K562 (cell line): ENCODE data around the gene ATXN1L. TPM values are rescaled to one million over a fixed set of nuclear protein-coding genes. Genes with fewer than 3 reads are reported as not detected.

Source experiments
- ATAC-seq: fragments of 200-7000 bp; cut with Tn5 transposase; 3 replicates; pipeline ENCODE4 v1.9.1; 2020; ENCODE audit warnings: moderate library complexity
- BruUV-seq: library from RNA; stranded (reverse); fragments of 400-500 nt; replicated peaks from 2 replicates; lab custom pipeline; 2021; lab: Mats Ljungman, UMichigan
- CTCF ChIA-PET: fragments of 300-600 bp; formaldehyde crosslinking; extraction: SDS; loops from one replicate; lab custom pipeline; 2021; ENCODE audit warnings: low intra/inter-chr PET ratio; lab: Yijun Ruan, JAX
- POLR2A ChIA-PET: fragments of 300-600, 350-650 bp; sonication (Branson Sonifier 250); formaldehyde crosslinking; extraction: SDS; loops from one replicate; lab custom pipeline; 2021; ENCODE audit warnings: antibody characterized with exemption, inconsistent platforms; lab: Yijun Ruan, JAX
- DNase-seq, 4 experiments: peaks; one replicate each; pipeline versions ENCODE4 v3.0.0 to v3.0.0-alpha.2; 2011 to 2018; ENCODE audit warnings: low spot score in 3 of 4, mixed read lengths in 3 of 4; ENCODE audit errors: extremely low read depth in 1 of 4
- FAIRE-seq: peaks from 2 replicates; lab custom pipeline; 2011; peaks lifted over from hg19 to GRCh38; lab: Jason Lieb, UNC
- H2AFZ ChIP-seq: 2 replicates; pipeline ENCODE4 v1.6.0; 2011; ENCODE audit warnings: low read depth, low read length, control low read depth, inconsistent platforms
- H3K27ac ChIP-seq: fragments of 200-600 bp; 3 replicates; pipeline ENCODE4 v1.8.0; 2011; ENCODE audit warnings: low read depth, mild to moderate bottlenecking, control low read depth, inconsistent platforms, low read length, moderate library complexity, mixed read lengths; ENCODE audit errors: extremely low read depth
- H3K27me3 ChIP-seq, 2 experiments: fragments of 300-600 bp in 1 of 2; 2 replicates in 1 of 2; 3 replicates in 1 of 2; pipeline versions ENCODE4 v1.6.0 to v1.8.0; 2011; ENCODE audit warnings: inconsistent platforms in 2 of 2, low read length in 2 of 2, mild to moderate bottlenecking in 1 of 2, mixed read lengths in 1 of 2, moderate library complexity in 1 of 2; ENCODE audit not compliant: control insufficient read depth in 2 of 2, insufficient read depth in 2 of 2
- H3K36me3 ChIP-seq: fragments of 300-600 bp; 3 replicates; pipeline ENCODE4 v1.8.0; 2011; ENCODE audit warnings: mild to moderate bottlenecking, low read length, inconsistent platforms; ENCODE audit not compliant: control insufficient read depth, insufficient read depth
- H3K4me1 ChIP-seq, 2 experiments: fragments of 200-600 bp in 1 of 2; replicated peaks in 1 of 2; 2 replicates in 1 of 2; 3 replicates in 1 of 2; pipeline versions ENCODE4 v1.5.1 to v1.8.0; 2011; ENCODE audit warnings: inconsistent platforms in 2 of 2, low read length in 2 of 2, mild to moderate bottlenecking in 1 of 2, mixed read lengths in 1 of 2, moderate library complexity in 1 of 2; ENCODE audit not compliant: control insufficient read depth in 2 of 2, insufficient read depth in 2 of 2
- H3K4me2 ChIP-seq: 2 replicates; pipeline ENCODE4 v1.6.1; 2011; ENCODE audit warnings: low read length, control low read depth, inconsistent platforms, mixed read lengths; ENCODE audit not compliant: insufficient read depth
- H3K4me3 ChIP-seq: fragments of 200-600 bp; sonication (generic), shearing (Covaris generic); 2 replicates; pipeline ENCODE4 v1.5.1; 2016; ENCODE audit warnings: control low read depth, inconsistent platforms
- H3K79me2 ChIP-seq: fragments of 200-600 bp; 3 replicates; pipeline ENCODE4 v1.8.0; 2011; ENCODE audit warnings: low read length, inconsistent platforms; ENCODE audit not compliant: control insufficient read depth, insufficient read depth
- H3K9ac ChIP-seq, 2 experiments: 2 replicates each; pipeline versions ENCODE4 v1.6.0 to v1.6.1; 2011; ENCODE audit warnings: low read depth in 2 of 2, low read length in 2 of 2, control low read depth in 1 of 2, inconsistent platforms in 1 of 2, mild to moderate bottlenecking in 1 of 2, mixed read lengths in 1 of 2; ENCODE audit not compliant: insufficient read depth in 1 of 2
- H3K9me1 ChIP-seq: one replicate; pipeline ENCODE4 v1.6.0; 2011; ENCODE audit warnings: inconsistent platforms, mild to moderate bottlenecking, low read length, moderate library complexity; ENCODE audit not compliant: control insufficient read depth, insufficient read depth
- H3K9me3 ChIP-seq: replicated peaks from 2 replicates; pipeline ENCODE4 v1.5.1; 2011; ENCODE audit warnings: low read depth, low read length, inconsistent platforms; ENCODE audit not compliant: control insufficient read depth, insufficient read depth
- H4K20me1 ChIP-seq: replicated peaks from 2 replicates; pipeline ENCODE4 v1.6.1; 2011; ENCODE audit warnings: low read length, inconsistent platforms, mixed read lengths; ENCODE audit not compliant: control insufficient read depth, insufficient read depth
- ARID2 ChIP-seq: fragments of 450-650 bp; IDR thresholded peaks from 2 replicates; pipeline ENCODE4 v1.6.1; 2017; ENCODE audit warnings: antibody characterized with exemption, mild to moderate bottlenecking
- EP400 ChIP-seq: fragments of 450-650 bp; IDR thresholded peaks from 2 replicates; pipeline ENCODE4 v1.6.1; 2017; ENCODE audit warnings: antibody characterized with exemption, mild to moderate bottlenecking, moderate library complexity
- FOXJ2 ChIP-seq: fragments of 200-800 bp; sonication (Bioruptor generic); IDR thresholded peaks from 2 replicates; pipeline ENCODE4 v1.6.1; 2016; ENCODE audit warnings: missing genetic modification characterization, missing compliant biosample characterization
- KDM5B ChIP-seq: fragments of 200-600 bp; sonication (generic); IDR thresholded peaks from 2 replicates; pipeline ENCODE4 v1.6.1; 2012; ENCODE audit warnings: low read depth, mild to moderate bottlenecking, moderate library complexity, low read length, control low read depth, inconsistent platforms; ENCODE audit not compliant: insufficient replicate concordance
- MCM3 ChIP-seq: fragments of 450-650 bp; IDR thresholded peaks from 2 replicates; pipeline ENCODE4 v1.6.1; 2016
- MXI1 ChIP-seq: IDR thresholded peaks from 2 replicates; pipeline ENCODE4 v1.6.1; 2011; ENCODE audit warnings: low read depth, mild to moderate bottlenecking, improper control_type of control experiment, low read length
- RB1 ChIP-seq: fragments of 450-650 bp; IDR thresholded peaks from 2 replicates; pipeline ENCODE4 v1.6.1; 2017; ENCODE audit warnings: low read depth, mild to moderate bottlenecking
- ZNF282 ChIP-seq: sonication (generic); formaldehyde crosslinking; IDR thresholded peaks from 2 replicates; pipeline ENCODE4 v1.8.1; 2023; ENCODE audit warnings: missing genetic modification reagents
- WGBS: fragments of 100-300 bp; shearing (Covaris generic); methylation state at CpG from one replicate; pipeline ENCODE4 v1.1.6; 2016; ENCODE audit warnings: low coverage, mixed read lengths; ENCODE audit not compliant: insufficient coverage; ENCODE audit errors: missing lambda C conversion rate; 5-methylcytosine and 5-hydroxymethylcytosine counted together
- in situ Hi-C: fragments of 300-500 bp; cut with MboI; formaldehyde crosslinking; loops from 4 replicates; pipeline ENCODE4 v1.15.0; 2018; ENCODE audit warnings: inconsistent platforms, mixed read lengths
- intact Hi-C: fragments of 100-400 bp; cut with micrococcal nuclease; formaldehyde crosslinking; loops from 2 replicates; pipeline ENCODE4 v1.14.2; 2022
- polyA plus RNA-seq, 8 experiments: library from polyadenylated mRNA; depleted of rRNA in 4 of 8; stranded (reverse) in 5 of 8; unstranded in 3 of 8; fragments of >200 nt; fragmentation: Nextera tagmentation in 2 of 8; fragmentation: Illumina TruSeq in 1 of 8; extraction: Ambion mirVana in 2 of 8; extraction: Trizol in 1 of 8; gene quantifications; 2 replicates each; pipeline versions ENCODE4 v1.2.1 to v1.2.3, GENCODE V29; 2011 to 2014; ENCODE audit warnings: inconsistent platforms in 1 of 8, missing spikeins in 1 of 8
- total RNA-seq, 7 experiments: library from RNA; depleted of rRNA in 6 of 7; stranded (reverse); fragments of >200 nt in 6 of 7; fragmentation: Illumina TruSeq in 2 of 7; extraction: Trizol in 2 of 7; gene quantifications; 2 replicates each; pipeline versions ENCODE4 v1.2.1 to v1.2.3, GENCODE V29; 2011 to 2021; ENCODE audit warnings: low replicate concordance in 1 of 7
- TF ChIP-seq, protein P1 (sequence below), 2 experiments: fragments of 200-800 bp in 1 of 2; sonication (Bioruptor generic) in 1 of 2; sonication (generic) in 1 of 2; formaldehyde crosslinking in 1 of 2; IDR thresholded peaks in 1 of 2; conservative IDR thresholded peaks in 1 of 2; 2 replicates each; pipeline versions ENCODE4 v1.5.0 to v1.6.1; 2016 to 2020; ENCODE audit warnings: missing compliant biosample characterization in 1 of 2, missing genetic modification characterization in 1 of 2, missing genetic modification reagents in 1 of 2
- TF ChIP-seq, protein P2 (sequence below): fragments of 250-450 bp; sonication (Bioruptor Pico); IDR thresholded peaks from 2 replicates; pipeline ENCODE4 v1.5.0; 2022; ENCODE audit warnings: mild to moderate bottlenecking
- TF ChIP-seq, protein P3 (sequence below): fragments of 200-800 bp; sonication (Bioruptor generic); IDR thresholded peaks from 2 replicates; pipeline ENCODE4 v1.6.1; 2017; ENCODE audit warnings: missing genetic modification characterization, missing compliant biosample characterization
- TF ChIP-seq, protein P4 (sequence below): fragments of 200-800 bp; sonication (Bioruptor generic); IDR thresholded peaks from 2 replicates; pipeline ENCODE4 v1.6.1; 2017; ENCODE audit warnings: missing genetic modification characterization, missing compliant biosample characterization

Gene ATXN1L
- total and polyA plus RNA-seq, 9 of the 15 experiments (the other 6 are each of a cell fraction or from before 2014, with no cell fraction given), result 1.4 to 11.3 (median 9.3) TPM

DNA sequence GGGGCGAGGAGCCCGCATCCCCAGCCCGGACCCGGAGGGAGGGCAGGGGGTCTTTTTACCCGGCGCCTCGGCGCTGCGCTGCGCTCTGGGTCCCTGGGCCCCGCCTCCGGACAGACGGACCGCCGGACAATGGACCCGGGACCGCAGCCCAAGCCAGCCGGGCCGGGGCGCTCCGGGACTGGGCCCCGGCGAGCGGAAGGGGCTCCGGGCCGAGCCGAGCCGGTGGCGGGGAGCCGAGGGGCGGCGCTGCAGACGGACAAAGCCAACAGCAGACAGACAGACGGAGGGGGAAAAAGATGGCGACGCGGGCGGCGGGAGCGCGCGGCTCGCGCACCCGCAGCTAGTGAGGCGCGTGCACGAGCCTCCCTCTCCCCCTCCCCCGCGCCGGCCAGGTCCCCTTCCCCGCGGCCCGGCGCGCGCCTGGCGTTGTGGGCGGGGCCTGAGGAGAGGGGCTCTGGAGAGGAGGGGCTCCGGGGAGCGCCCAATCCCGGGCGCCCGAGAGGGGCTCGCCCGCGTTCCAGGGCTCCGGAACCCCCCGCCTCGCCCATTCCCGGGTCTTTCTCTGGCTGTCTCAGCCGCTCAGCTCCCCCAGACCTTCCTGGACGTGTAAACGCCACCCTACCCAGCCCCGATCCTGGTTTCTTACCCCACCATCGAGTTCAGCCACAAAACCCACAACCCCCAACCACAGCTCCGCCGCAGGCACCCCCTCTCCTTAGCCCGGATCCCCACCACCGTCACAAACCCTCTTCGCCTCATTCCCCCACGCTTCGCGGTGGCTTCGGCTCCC is 38.3 kb downstream of the ATXN1L start, which contains the start of gene ZNF821:
TSS of gene ZNF821 (minus strand) at position 334 of the 790 bp plus-strand sequence. CDS start 4,236 bp downstream, outside the sequence.
- POLR2A ChIA-PET, result interaction anchor here (0.6 to 3.2 kb wide), 10 partner anchors 9 to 76 kb away, joined by 3 to 20 read pairs (median 4); partner anchors contain the start of gene IST1
- no peaks in the 10 kb centered on the region; the same call in 2 of the 3 replicates for H3K36me3 ChIP-seq
- peak; percentile 88 to 98 (median 96) for DNase-seq
- TF ChIP-seq, protein P1, sequence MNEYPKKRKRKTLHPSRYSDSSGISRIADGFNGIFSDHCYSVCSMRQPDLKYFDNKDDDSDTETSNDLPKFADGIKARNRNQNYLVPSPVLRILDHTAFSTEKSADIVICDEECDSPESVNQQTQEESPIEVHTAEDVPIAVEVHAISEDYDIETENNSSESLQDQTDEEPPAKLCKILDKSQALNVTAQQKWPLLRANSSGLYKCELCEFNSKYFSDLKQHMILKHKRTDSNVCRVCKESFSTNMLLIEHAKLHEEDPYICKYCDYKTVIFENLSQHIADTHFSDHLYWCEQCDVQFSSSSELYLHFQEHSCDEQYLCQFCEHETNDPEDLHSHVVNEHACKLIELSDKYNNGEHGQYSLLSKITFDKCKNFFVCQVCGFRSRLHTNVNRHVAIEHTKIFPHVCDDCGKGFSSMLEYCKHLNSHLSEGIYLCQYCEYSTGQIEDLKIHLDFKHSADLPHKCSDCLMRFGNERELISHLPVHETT (CRISPR knock-in tag; conservative IDR thresholded peaks at IDR 0.05 in 1 of 2, IDR thresholded peaks at IDR 0.05 in 1 of 2), result peak in 1 of 2 experiments; percentile 80; a peak in 2 of 4 replicates
- TF ChIP-seq MCM3 (no peak), KDM5B (peak; percentile 50), ZNF282 (CRISPR knock-in tag) (peak; percentile 73; the same call in 1 of the 2 replicates), ARID2 (no peak), EP400 (0 out of 2 replicates have a peak, but pooled peaks have one; percentile 33), RB1 (peak; percentile 77), MXI1 (0 out of 2 replicates have a peak, but pooled peaks have one; percentile 20), FOXJ2 (tag) (0 out of 2 replicates have a peak, but pooled peaks have one; percentile 71)
- TF ChIP-seq, protein P2, sequence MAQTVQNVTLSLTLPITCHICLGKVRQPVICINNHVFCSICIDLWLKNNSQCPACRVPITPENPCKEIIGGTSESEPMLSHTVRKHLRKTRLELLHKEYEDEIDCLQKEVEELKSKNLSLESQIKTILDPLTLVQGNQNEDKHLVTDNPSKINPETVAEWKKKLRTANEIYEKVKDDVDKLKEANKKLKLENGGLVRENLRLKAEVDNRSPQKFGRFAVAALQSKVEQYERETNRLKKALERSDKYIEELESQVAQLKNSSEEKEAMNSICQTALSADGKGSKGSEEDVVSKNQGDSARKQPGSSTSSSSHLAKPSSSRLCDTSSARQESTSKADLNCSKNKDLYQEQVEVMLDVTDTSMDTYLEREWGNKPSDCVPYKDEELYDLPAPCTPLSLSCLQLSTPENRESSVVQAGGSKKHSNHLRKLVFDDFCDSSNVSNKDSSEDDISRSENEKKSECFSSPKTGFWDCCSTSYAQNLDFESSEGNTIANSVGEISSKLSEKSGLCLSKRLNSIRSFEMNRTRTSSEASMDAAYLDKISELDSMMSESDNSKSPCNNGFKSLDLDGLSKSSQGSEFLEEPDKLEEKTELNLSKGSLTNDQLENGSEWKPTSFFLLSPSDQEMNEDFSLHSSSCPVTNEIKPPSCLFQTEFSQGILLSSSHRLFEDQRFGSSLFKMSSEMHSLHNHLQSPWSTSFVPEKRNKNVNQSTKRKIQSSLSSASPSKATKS, result no peak
- TF ChIP-seq, protein P3, sequence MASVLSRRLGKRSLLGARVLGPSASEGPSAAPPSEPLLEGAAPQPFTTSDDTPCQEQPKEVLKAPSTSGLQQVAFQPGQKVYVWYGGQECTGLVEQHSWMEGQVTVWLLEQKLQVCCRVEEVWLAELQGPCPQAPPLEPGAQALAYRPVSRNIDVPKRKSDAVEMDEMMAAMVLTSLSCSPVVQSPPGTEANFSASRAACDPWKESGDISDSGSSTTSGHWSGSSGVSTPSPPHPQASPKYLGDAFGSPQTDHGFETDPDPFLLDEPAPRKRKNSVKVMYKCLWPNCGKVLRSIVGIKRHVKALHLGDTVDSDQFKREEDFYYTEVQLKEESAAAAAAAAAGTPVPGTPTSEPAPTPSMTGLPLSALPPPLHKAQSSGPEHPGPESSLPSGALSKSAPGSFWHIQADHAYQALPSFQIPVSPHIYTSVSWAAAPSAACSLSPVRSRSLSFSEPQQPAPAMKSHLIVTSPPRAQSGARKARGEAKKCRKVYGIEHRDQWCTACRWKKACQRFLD (CRISPR knock-in tag), result peak; percentile 96
- TF ChIP-seq, protein P4, sequence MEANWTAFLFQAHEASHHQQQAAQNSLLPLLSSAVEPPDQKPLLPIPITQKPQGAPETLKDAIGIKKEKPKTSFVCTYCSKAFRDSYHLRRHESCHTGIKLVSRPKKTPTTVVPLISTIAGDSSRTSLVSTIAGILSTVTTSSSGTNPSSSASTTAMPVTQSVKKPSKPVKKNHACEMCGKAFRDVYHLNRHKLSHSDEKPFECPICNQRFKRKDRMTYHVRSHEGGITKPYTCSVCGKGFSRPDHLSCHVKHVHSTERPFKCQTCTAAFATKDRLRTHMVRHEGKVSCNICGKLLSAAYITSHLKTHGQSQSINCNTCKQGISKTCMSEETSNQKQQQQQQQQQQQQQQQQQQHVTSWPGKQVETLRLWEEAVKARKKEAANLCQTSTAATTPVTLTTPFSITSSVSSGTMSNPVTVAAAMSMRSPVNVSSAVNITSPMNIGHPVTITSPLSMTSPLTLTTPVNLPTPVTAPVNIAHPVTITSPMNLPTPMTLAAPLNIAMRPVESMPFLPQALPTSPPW, result peak; percentile 78

More for the DNA sequence above, 38.3 kb downstream of the ATXN1L start, which contains the start of gene ZNF821:
- Histone ChIP-seq H3K4me3 (peak within 1 kb of the TSS; percentile 95), H3K9me3 (no peaks in the 10 kb centered on the region), H3K79me2 (no peaks in the 10 kb centered on the region), H3K27me3 (no peaks in the 10 kb centered on the region), H3K27ac (peak within 1 kb of the TSS; percentile 80), H3K4me1 (peaks cover 13 to 26% of the 10 kb centered on the region in 2 experiments; a peak in 4 of 5 replicates), H3K9me1 (no peaks in the 10 kb centered on the region), H2AFZ (peak within 1 kb of the TSS; percentile 99), H3K9ac (peak within 1 kb of the TSS; percentile 85 to 98), H3K4me2 (peak within 1 kb of the TSS; percentile 86), H4K20me1 (peaks cover 7% of the 10 kb centered on the region)
- no peak for FAIRE-seq
- intact Hi-C loops (loop anchor here (2.0 kb wide), 1 partner anchor 77 kb away; no protein-coding TSS in a partner anchor), in situ Hi-C loops (no loop called here)
- 1% methylated on average over 49 of the region's 85 CpGs for WGBS
- no TSS peak for BruUV-seq
- CTCF ChIA-PET, result interaction anchor here (0.7 kb wide), 1 partner anchor 114 kb away, joined by 3 read pairs; no protein-coding TSS in a partner anchor
- ATAC-seq, result peak; percentile 80
